CD14-positive monocyte (primary cell): Measurements from ENCODE around the gene XKR7. TPM values are rescaled to one million over a fixed set of nuclear protein-coding genes. Genes with fewer than 3 reads are reported as not detected.
A peak's percentile ranks its signal among the peaks of the same experiment; 100 is the strongest.

Experiments
- DNase-seq, 3 donors: peaks; one replicate each; pipeline ENCODE4 v3.0.0-alpha.2; 2011 to 2022
- H2AFZ ChIP-seq: 2 replicates; pipeline ENCODE4 v1.6.0; 2012; ENCODE audit warnings: mild to moderate bottlenecking, low read depth, low read length, inconsistent platforms; ENCODE audit not compliant: insufficient read depth, poor library complexity, severe bottlenecking
- H3K27ac ChIP-seq, 2 donors: 1 replicate in 1 of 2; 2 replicates in 1 of 2; pipeline ENCODE4 v1.5.1; 2012 to 2013; ENCODE audit warnings: low read length in 2 of 2, control low read depth in 1 of 2, inconsistent platforms in 1 of 2, low read depth in 1 of 2, mild to moderate bottlenecking in 1 of 2
- H3K27me3 ChIP-seq, 2 donors: one replicate each; pipeline versions ENCODE4 v1.6.0 to v1.6.1; 2011 to 2013; ENCODE audit warnings: low read length in 2 of 2; ENCODE audit not compliant: control insufficient read depth in 2 of 2, insufficient read depth in 2 of 2
- H3K36me3 ChIP-seq, 2 donors: replicated peaks in 1 of 2; 1 replicate in 1 of 2; 2 replicates in 1 of 2; pipeline versions ENCODE4 v1.5.1 to v1.6.1; 2012 to 2013; ENCODE audit warnings: low read length in 2 of 2, control low read depth in 1 of 2, inconsistent platforms in 1 of 2, mild to moderate bottlenecking in 1 of 2; ENCODE audit not compliant: insufficient read depth in 2 of 2, control insufficient read depth in 1 of 2
- H3K4me1 ChIP-seq, 2 donors: 1 replicate in 1 of 2; 2 replicates in 1 of 2; pipeline versions ENCODE4 v1.5.1 to v1.6.1; 2012 to 2013; ENCODE audit warnings: low read length in 2 of 2, control low read depth in 1 of 2, inconsistent platforms in 1 of 2, mild to moderate bottlenecking in 1 of 2, moderate library complexity in 1 of 2; ENCODE audit not compliant: insufficient read depth in 2 of 2, control insufficient read depth in 1 of 2
- H3K4me2 ChIP-seq: replicated peaks from 2 replicates; pipeline ENCODE3; 2012; ENCODE audit warnings: low read length, moderate library complexity, mild to moderate bottlenecking; ENCODE audit not compliant: poor library complexity, severe bottlenecking; ENCODE audit errors: extremely low read depth
- H3K4me3 ChIP-seq, 3 experiments: fragments of 200-600 bp in 1 of 3; sonication (generic) in 1 of 3; replicated peaks in 1 of 3; 1 replicate in 2 of 3; 2 replicates in 1 of 3; pipeline ENCODE4 v1.5.1; 2011 to 2013; ENCODE audit warnings: low read length in 3 of 3, mild to moderate bottlenecking in 3 of 3, control low read depth in 2 of 3, low read depth in 2 of 3, inconsistent platforms in 1 of 3, moderate library complexity in 1 of 3
- H3K79me2 ChIP-seq: 2 replicates; pipeline ENCODE4 v1.6.0; 2012; ENCODE audit warnings: mild to moderate bottlenecking, control low read depth, inconsistent platforms, low read length, moderate library complexity; ENCODE audit not compliant: insufficient read depth
- H3K9ac ChIP-seq: 2 replicates; pipeline ENCODE4 v1.6.0; 2017; ENCODE audit warnings: low read length, mild to moderate bottlenecking; ENCODE audit not compliant: insufficient read depth, poor library complexity, severe bottlenecking
- H3K9me3 ChIP-seq, 2 donors: replicated peaks in 1 of 2; 1 replicate in 1 of 2; 2 replicates in 1 of 2; pipeline versions ENCODE4 v1.5.1 to v1.6.1; 2012 to 2013; ENCODE audit warnings: low read length in 2 of 2, control low read depth in 1 of 2; ENCODE audit not compliant: control insufficient read depth in 1 of 2, insufficient read depth in 1 of 2
- H4K20me1 ChIP-seq: 2 replicates; pipeline ENCODE4 v1.6.0; 2012; ENCODE audit warnings: mild to moderate bottlenecking, low read length, control low read depth, moderate library complexity; ENCODE audit not compliant: insufficient read depth
- H3K27ac Mint-ChIP-seq, 7 donors: one replicate each; pipeline ENCODE4 v1.8.0; 2020; ENCODE audit warnings: mild to moderate bottlenecking in 7 of 7, mixed read lengths in 7 of 7, moderate library complexity in 6 of 7, inconsistent platforms in 2 of 7
- H3K27me3 Mint-ChIP-seq, 3 donors: one replicate each; pipeline ENCODE4 v1.8.0; 2021 to 2022; ENCODE audit warnings: low read depth in 3 of 3, mild to moderate bottlenecking in 3 of 3, mixed read lengths in 3 of 3, moderate library complexity in 3 of 3, inconsistent platforms in 1 of 3
- H3K36me3 Mint-ChIP-seq, 2 donors: one replicate each; pipeline ENCODE4 v1.8.0; 2020; ENCODE audit warnings: mixed read lengths in 2 of 2, inconsistent platforms in 1 of 2, mild to moderate bottlenecking in 1 of 2
- H3K4me1 Mint-ChIP-seq: one replicate; pipeline ENCODE4 v1.8.0; 2020; ENCODE audit warnings: mild to moderate bottlenecking, mixed read lengths
- H3K4me3 Mint-ChIP-seq, 2 donors: one replicate each; pipeline ENCODE4 v1.8.0; 2020; ENCODE audit warnings: mild to moderate bottlenecking in 2 of 2, mixed read lengths in 2 of 2, moderate library complexity in 1 of 2
- H3K9me3 Mint-ChIP-seq, 7 donors: one replicate each; pipeline ENCODE4 v1.8.0; 2020 to 2022; ENCODE audit warnings: mixed read lengths in 7 of 7, mild to moderate bottlenecking in 6 of 7, moderate library complexity in 6 of 7, inconsistent platforms in 2 of 7
- WGBS: methylation state at CpG from one replicate; pipeline ENCODE4 v1.1.5; 2013; ENCODE audit warnings: missing lambda C conversion rate; ENCODE audit not compliant: insufficient coverage; 5-methylcytosine and 5-hydroxymethylcytosine counted together
- intact Hi-C, 2 donors: fragments of 100-400 bp; cut with micrococcal nuclease; formaldehyde crosslinking; loops; one replicate each; pipeline versions ENCODE4 v1.15.0 to v1.15.1; 2023
- polyA plus RNA-seq, 3 donors: library from polyadenylated mRNA; depleted of rRNA in 1 of 3; unstranded in 2 of 3; stranded (reverse) in 1 of 3; fragments of 300-500 nt in 2 of 3; fragments of >200 nt in 1 of 3; fragmentation: Illumina TruSeq in 2 of 3; gene quantifications; 1 replicate in 2 of 3; 2 replicates in 1 of 3; pipeline ENCODE4 v1.2.3, GENCODE V29; 2012 to 2021
- TF ChIP-seq, protein P1 (sequence below): fragments of 200-600 bp; IDR thresholded peaks from one replicate; pipeline ENCODE4 v1.8.0; 2022; ENCODE audit warnings: antibody characterized with exemption, mild to moderate bottlenecking

Gene XKR7
- polyA plus RNA-seq, 3 donors = 0.02 to 0.43 TPM; not detected in 1

GRCh38 chr20:31987744-31988143, 19.8 kb downstream of the XKR7 start:
- Histone ChIP-seq H3K27ac (no peak overlapping the region), H3K79me2 (no peaks in the 10 kb centered on the region), H3K27me3 (peaks cover 0 to 3% of the 10 kb centered on the region in 2 donors), H3K36me3 (no peaks in the 10 kb centered on the region), H4K20me1 (no peaks in the 10 kb centered on the region), H2AFZ (no peak overlapping the region), H3K4me1 (no peaks in the 10 kb centered on the region), H3K4me3 (no peak overlapping the region), H3K4me2 (no peak overlapping the region), H3K9me3 (no peaks in the 10 kb centered on the region), H3K9ac (no peak overlapping the region)
- Mint-ChIP-seq H3K9me3 (no peaks in the 10 kb centered on the region), H3K27me3 (peaks cover 7 to 15% (median 11%) of the 10 kb centered on the region in 3 donors), H3K27ac (no peak overlapping the region), H3K4me1 (no peaks in the 10 kb centered on the region), H3K4me3 (no peak overlapping the region), H3K36me3 (no peaks in the 10 kb centered on the region)
- TF ChIP-seq, protein P1, sequence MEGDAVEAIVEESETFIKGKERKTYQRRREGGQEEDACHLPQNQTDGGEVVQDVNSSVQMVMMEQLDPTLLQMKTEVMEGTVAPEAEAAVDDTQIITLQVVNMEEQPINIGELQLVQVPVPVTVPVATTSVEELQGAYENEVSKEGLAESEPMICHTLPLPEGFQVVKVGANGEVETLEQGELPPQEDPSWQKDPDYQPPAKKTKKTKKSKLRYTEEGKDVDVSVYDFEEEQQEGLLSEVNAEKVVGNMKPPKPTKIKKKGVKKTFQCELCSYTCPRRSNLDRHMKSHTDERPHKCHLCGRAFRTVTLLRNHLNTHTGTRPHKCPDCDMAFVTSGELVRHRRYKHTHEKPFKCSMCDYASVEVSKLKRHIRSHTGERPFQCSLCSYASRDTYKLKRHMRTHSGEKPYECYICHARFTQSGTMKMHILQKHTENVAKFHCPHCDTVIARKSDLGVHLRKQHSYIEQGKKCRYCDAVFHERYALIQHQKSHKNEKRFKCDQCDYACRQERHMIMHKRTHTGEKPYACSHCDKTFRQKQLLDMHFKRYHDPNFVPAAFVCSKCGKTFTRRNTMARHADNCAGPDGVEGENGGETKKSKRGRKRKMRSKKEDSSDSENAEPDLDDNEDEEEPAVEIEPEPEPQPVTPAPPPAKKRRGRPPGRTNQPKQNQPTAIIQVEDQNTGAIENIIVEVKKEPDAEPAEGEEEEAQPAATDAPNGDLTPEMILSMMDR = no peak
- intact Hi-C loops = no loop called here
- WGBS = 100% methylated on average over 1 of the region's 1 CpG
- no peak for DNase-seq

DNA sequence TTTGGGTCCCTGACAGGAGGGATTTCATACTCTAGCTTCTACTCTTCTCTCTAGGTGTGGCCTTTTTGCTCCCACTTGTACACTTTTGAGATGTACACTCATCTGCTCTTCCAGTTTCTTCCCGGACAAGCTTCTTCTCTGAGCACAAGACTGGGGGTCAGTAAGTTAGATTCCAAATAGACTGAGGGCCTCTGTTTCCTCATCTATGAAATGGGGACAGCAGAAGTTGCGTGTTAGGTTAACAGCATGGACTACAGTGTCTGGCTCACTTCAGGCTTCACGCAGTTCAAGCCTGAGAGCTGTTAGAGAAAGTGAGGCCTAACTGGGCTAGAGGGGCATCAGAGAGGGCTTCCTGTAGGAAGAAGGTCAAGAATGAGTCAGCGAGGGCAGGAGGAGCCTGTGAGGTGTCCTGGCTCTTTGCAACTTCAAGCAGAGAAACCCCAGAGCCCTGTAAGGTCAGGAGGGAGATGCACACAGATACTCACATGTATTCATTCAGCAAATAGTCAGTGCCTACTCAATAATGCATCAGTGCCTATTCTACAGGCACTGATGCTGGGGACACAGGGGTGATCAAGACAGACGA, 20.6 kb downstream of the XKR7 start:
- H3K9me3 Mint-ChIP-seq = no peaks in the 10 kb centered on the region
- no peaks in the 10 kb centered on the region for H3K79me2 ChIP-seq
- H3K27me3 Mint-ChIP-seq = peaks cover 14 to 19% (median 18%) of the 10 kb centered on the region in 3 donors
- no peaks in the 10 kb centered on the region for H3K36me3 Mint-ChIP-seq
- H3K4me2 ChIP-seq = no peak overlapping the region
- H3K36me3 ChIP-seq = no peaks in the 10 kb centered on the region
- H4K20me1 ChIP-seq = no peaks in the 10 kb centered on the region
- peaks cover 0 to 11% of the 10 kb centered on the region in 2 donors for H3K27me3 ChIP-seq
- no peaks in the 10 kb centered on the region for H3K9me3 ChIP-seq
- TF ChIP-seq, protein P1 = no peak
- no peak overlapping the region for H3K27ac ChIP-seq
- H3K9ac ChIP-seq = no peak overlapping the region
- H3K4me1 Mint-ChIP-seq = no peaks in the 10 kb centered on the region
- H3K4me3 ChIP-seq = no peak overlapping the region
- no peak overlapping the region for H3K4me3 Mint-ChIP-seq
- no peak for DNase-seq
- intact Hi-C loops = no loop called here
- H2AFZ ChIP-seq = no peak overlapping the region
- H3K27ac Mint-ChIP-seq = peak overlapping the region in 1 of 7 donors; percentile 15
- 94% methylated on average over 3 of the region's 5 CpGs for WGBS
- H3K4me1 ChIP-seq = no peaks in the 10 kb centered on the region
